ENCODE results near the gene CATSPERD. TPM values are rescaled to one million over a fixed set of nuclear protein-coding genes. Genes with fewer than 3 reads are reported as not detected.

The CATSPERD gene
- total RNA-seq, 4 donors from 2014 or later = not detected

GRCh38 chr19:5703819-5704818 lies 16.3 kb upstream of the CATSPERD start:
- DNase-seq (ENCODE audit: low spot score in 2 of 2) = no peak
- H3K27me3 ChIP-seq = no peaks in the 10 kb centered on the region
- no peaks in the 10 kb centered on the region for H3K9me3 ChIP-seq
- H3K4me1 ChIP-seq = no peaks in the 10 kb centered on the region
- TF ChIP-seq EP300 (IDR thresholded peaks at IDR 0.05) (no peak), POLR2A (IDR thresholded peaks at IDR 0.05) (no peak)
- TF ChIP-seq, protein P1, sequence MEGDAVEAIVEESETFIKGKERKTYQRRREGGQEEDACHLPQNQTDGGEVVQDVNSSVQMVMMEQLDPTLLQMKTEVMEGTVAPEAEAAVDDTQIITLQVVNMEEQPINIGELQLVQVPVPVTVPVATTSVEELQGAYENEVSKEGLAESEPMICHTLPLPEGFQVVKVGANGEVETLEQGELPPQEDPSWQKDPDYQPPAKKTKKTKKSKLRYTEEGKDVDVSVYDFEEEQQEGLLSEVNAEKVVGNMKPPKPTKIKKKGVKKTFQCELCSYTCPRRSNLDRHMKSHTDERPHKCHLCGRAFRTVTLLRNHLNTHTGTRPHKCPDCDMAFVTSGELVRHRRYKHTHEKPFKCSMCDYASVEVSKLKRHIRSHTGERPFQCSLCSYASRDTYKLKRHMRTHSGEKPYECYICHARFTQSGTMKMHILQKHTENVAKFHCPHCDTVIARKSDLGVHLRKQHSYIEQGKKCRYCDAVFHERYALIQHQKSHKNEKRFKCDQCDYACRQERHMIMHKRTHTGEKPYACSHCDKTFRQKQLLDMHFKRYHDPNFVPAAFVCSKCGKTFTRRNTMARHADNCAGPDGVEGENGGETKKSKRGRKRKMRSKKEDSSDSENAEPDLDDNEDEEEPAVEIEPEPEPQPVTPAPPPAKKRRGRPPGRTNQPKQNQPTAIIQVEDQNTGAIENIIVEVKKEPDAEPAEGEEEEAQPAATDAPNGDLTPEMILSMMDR (IDR thresholded peaks at IDR 0.05) = no peak
- peaks cover 0 to 94% (median 24%) of the 10 kb centered on the region in 3 donors for H3K36me3 ChIP-seq
- 93 to 94% methylated on average over 40 of the region's 40 CpGs for WGBS, 2 donors
- H3K4me3 ChIP-seq = no peak overlapping the region
- no peak overlapping the region for H3K27ac ChIP-seq

- H3K9me3 ChIP-seq = no peaks in the 10 kb centered on the region
- 85 to 86% methylated on average over 12 to 14 of the region's 16 CpGs for WGBS, 2 donors
- no peak overlapping the region for H3K27ac ChIP-seq
- TF ChIP-seq POLR2A (IDR thresholded peaks at IDR 0.05) (no peak), EP300 (IDR thresholded peaks at IDR 0.05) (no peak)
- TF ChIP-seq, protein P1 (IDR thresholded peaks at IDR 0.05) = no peak
- no peaks in the 10 kb centered on the region for H3K27me3 ChIP-seq
- no peak overlapping the region for H3K4me3 ChIP-seq
- H3K36me3 ChIP-seq = peaks cover 0 to 94% (median 20%) of the 10 kb centered on the region in 3 donors
- no peak for DNase-seq (ENCODE audit: low spot score in 2 of 2)
- no peaks in the 10 kb centered on the region for H3K4me1 ChIP-seq
Observed at GRCh38 chr19:5705552-5705951, 14.9 kb upstream of the CATSPERD start.

- H3K27ac ChIP-seq = no peak overlapping the region
- no peak overlapping the region for H3K4me3 ChIP-seq
- no peaks in the 10 kb centered on the region for H3K9me3 ChIP-seq
- no peaks in the 10 kb centered on the region for H3K27me3 ChIP-seq
- peaks cover 2 to 94% (median 31%) of the 10 kb centered on the region in 3 donors for H3K36me3 ChIP-seq
- 93 to 95% methylated on average over 25 to 35 of the region's 35 CpGs for WGBS, 2 donors
- no peak for DNase-seq (ENCODE audit: low spot score in 2 of 2)
- H3K4me1 ChIP-seq = no peaks in the 10 kb centered on the region
- TF ChIP-seq EP300 (IDR thresholded peaks at IDR 0.05) (no peak), POLR2A (IDR thresholded peaks at IDR 0.05) (no peak)
- TF ChIP-seq, protein P1 (IDR thresholded peaks at IDR 0.05) = no peak
Observed at GRCh38 chr19:5706876-5707573, 13.4 kb upstream of the CATSPERD start.

- Histone ChIP-seq H3K36me3 (peaks cover 2 to 99% (median 34%) of the 10 kb centered on the region in 3 donors), H3K27me3 (no peaks in the 10 kb centered on the region), H3K9me3 (no peaks in the 10 kb centered on the region), H3K4me1 (no peaks in the 10 kb centered on the region), H3K4me3 (no peak overlapping the region), H3K27ac (no peak overlapping the region)
- no peak for DNase-seq (ENCODE audit: low spot score in 2 of 2)
- TF ChIP-seq POLR2A (IDR thresholded peaks at IDR 0.05) (no peak), EP300 (IDR thresholded peaks at IDR 0.05) (no peak)
- TF ChIP-seq, protein P1 (IDR thresholded peaks at IDR 0.05) = no peak
- WGBS, 2 donors = 89 to 90% methylated on average over 24 to 27 of the region's 37 CpGs
Observed at GRCh38 chr19:5707576-5708575, 12.6 kb upstream of the CATSPERD start.
